ENCODE measurements around the gene TBC1D30.
"Not testable (repeated sequence)": the region's sequence is repeated elsewhere in the genome, so short reads cannot be mapped to it uniquely, and the experiment has no call there.

TBC1D30 gene

DNA sequence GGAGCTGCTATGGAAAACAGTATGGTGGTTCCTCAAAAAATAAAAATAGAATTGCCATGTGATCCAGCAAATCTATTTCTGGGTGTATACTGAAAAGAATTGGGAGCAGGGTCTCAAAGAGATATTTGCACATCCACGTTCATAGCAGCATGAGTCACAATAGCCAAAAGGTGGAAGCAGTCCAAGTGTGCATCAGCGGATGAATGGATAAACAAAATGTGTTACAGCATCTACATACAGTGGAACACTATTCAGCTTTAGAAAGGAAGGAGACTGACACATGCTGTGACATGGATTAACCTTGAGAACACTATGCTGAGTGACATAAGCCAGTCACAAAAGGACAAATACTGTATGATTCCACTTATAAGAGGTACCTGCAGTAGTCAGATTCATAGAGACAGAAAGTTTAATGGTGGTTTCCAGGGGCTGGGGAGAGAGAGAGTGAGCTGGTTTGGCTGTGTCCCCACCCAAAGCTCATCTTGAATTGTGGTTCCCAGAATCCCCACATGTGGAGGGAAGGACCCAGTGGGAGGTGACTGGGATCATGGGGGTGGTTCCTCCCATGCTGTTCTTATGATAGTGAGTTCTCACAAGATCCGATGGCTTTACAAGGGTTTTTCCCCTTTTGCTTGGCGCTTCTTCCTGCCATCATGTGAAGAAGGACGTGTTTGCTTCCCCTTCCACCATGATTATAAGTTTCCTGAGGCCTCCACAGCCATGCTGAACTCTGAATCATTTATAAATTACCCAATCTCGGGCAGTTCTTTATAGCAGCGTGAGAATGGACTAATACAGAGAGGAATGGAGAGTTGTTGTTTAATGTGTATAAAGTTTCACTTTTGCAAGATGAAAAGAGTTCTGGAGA is 17.6 kb upstream of the TBC1D30 start:
- DNase-seq: no peak

DNA sequence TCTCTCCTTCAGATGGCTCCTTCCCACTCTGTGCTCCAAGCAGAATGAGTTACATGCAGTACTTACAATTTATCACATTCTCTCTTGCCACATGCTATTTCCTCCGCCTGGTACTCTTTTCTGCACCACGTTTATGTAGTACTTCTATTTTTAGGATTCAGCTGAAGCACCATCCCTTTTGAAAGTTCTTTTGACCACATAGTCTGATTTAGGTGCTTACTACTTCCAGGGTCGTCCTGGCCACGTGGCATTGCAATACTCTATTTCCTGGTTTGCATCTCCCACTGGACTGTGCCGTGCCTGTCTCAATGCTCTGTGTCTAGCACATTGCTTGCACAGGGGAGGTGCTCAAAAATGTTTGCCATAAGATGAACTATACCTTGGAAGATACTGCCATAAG is 16.3 kb upstream of the TBC1D30 start:
- no peak for DNase-seq

DNA sequence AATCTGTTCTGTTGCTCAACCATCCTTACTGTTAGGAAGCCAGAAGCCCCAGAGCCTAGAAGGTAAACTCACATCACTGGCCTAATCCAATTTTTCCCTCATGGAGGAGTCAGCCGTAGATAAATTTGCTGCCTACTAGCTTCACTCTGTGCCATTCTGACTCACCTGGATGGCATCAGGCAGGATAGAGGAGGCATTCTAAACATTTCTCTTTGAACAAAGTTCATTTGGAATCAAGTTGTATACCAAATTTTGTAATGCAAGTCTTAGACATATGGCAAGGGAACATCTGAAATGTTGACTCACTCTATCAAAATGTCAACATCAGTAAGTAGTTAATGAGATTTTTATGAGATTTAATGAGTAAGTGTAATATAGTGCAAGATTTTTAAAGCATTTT is 13.6 kb upstream of the TBC1D30 start:
- DNase-seq: no peak

DNA sequence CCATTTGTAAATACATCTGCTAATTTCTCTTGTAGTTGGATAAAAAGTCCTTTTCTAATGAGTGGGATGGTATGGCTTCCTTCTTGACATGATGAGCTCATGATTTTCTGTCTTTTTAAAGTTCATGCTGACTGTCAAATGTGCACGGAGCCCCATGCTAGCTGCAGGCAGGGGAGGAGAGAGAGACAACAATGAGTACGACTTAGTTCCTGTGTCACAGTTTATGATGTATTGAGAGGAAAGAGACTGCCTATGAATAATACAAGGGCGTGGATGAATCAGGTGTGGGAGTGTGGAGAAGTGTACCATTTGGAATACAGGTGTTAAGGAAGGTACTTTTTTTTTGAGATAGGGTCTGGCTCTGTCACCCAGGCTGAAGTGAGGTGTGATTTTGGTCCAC is 10.7 kb upstream of the TBC1D30 start:
- DNase-seq: no peak

DNA sequence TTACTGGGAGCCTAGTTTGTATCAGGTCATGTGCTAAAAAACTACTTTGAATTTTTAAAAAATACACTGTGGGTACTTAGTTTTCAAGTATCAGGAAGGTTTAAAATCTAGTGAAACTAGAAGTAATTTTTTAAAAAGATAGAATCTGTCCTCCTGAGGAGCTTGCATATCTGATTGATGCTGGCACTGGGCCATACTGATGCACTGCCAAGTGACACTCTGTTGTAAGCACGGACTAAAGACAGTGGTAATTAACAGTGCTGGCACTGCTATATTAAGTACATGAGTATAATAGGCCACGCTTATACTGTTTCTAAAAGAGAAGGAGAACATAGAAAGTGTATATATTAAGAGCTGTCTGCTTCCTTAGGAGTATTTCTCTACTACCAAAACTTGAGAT is 10.0 kb upstream of the TBC1D30 start:
- peak; percentile 15 for DNase-seq

DNA sequence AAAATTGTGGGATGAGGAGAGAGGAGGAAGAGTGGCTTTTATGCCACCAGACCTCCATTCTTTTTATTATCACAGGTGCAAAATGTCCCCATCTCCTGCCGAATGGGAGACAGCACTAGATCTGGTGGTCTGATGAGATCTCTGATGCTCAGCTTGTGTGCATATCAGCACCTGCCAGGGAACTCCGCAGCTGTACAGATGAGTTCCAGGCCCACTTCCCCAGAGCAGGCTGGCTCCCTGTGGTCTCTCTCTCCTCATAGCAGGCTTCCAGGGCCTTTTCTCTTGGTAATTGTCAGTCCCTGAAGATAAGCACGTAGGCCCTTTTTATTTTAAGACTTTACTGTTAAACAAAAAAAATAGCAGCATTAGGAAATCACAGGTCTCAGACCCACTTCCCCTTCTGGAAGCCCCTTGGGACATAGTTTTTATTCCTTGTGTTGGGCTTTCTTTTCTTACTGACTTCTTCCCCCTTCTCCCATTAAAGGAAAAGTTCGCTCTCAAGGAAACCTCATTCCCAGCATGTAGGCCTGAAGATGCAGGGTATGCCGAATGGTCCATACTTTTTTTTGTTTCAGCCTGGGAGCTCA is 4.5 kb upstream of the TBC1D30 start:
- no peak for DNase-seq

DNA sequence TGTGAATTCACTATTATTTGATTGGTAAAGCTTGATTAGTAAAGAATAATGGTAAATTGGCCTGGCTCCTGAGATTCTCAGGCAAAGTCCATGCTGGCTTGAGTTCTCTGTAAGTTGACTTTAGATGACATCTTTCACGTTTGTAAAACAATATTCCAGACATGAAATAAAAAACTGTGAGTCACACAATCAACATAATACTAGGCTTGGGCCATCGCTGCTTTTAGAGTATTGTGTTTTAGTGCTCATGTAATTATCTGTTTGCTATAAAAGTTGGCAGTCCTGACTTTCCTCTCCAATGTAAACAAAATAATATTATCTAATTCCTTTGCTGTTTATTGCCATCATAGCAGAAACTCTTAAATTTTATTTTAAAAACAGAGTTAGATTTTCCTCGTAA is 3.9 kb upstream of the TBC1D30 start:
- no peak for DNase-seq

- DNase-seq: no peak
Observed at GRCh38 chr12:64821116-64821630, 3.3 kb upstream of the TBC1D30 start.

GRCh38 chr12:64824130-64824499 is 332 bp upstream of the TBC1D30 start:
- no peak for DNase-seq

GRCh38 chr12:64825143-64826021 is 935 bp downstream of the TBC1D30 start:
- peak; percentile 42 for DNase-seq

- peak; percentile 57 for DNase-seq
Observed at GRCh38 chr12:64826234-64826633, 1.8 kb downstream of the TBC1D30 start.

DNA sequence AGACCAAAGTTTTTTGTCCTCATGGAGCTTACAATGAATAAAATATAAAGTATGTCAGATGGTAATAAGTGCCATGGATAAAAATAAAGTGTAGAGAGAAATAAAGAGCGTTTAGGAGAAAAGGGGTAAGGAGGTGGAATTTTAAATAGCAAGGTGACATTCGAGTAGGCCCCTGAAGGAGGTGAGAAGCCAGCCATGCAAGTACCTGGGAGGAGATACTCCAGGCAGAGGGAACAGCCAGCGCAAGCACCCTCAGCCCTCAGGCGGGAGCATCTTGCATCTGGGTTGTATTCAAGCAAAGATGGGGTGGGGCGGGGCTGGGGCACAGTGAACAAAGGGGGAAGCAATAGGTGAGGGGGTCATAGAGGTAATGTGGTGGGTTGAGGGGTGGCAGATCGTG is 4.3 kb downstream of the TBC1D30 start:
- DNase-seq: no peak

GRCh38 chr12:64833928-64834327 is 9.5 kb downstream of the TBC1D30 start:
- no peak for DNase-seq

DNA sequence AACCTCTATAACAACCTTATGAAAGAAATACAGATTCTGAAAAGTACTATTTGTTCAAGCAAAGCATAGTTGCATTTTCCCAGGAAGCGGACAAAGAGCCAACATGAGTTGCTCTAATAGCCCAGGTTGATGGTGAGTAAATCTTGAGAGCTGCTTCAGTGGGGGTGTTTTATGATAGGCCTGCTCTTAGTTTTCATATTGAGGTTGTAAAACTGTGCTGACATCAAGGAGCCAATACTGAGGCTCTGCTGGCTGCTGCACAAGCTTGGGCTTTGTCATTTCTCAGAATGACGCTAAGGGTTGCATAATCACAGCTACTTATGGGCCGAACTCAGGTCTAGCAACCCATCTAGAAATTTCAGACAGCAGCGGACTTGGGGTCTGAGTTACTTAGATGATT is 11.5 kb downstream of the TBC1D30 start:
- DNase-seq: no peak

GRCh38 chr12:64836856-64837255 is 12.4 kb downstream of the TBC1D30 start:
- no peak for DNase-seq

DNA sequence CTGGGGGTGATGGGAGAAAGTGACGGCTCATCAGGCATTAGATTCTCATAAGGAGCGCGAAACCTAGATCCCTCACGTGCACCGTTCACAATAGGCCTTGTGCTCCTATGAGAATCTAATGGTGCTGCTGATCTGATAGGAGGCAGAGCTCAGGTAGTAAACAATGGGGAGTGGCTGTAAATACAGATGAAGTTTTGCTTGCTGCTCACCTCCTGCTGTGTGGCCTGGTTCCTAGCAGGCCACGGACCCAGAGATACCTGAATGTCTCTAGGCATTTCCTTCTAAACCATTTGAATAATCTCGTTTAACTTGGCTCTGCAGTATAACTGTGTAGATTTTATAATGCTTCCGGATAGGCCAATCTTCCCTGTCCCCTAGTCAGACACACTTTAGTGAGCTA is 13.0 kb downstream of the TBC1D30 start:
- DNase-seq: no peak

DNA sequence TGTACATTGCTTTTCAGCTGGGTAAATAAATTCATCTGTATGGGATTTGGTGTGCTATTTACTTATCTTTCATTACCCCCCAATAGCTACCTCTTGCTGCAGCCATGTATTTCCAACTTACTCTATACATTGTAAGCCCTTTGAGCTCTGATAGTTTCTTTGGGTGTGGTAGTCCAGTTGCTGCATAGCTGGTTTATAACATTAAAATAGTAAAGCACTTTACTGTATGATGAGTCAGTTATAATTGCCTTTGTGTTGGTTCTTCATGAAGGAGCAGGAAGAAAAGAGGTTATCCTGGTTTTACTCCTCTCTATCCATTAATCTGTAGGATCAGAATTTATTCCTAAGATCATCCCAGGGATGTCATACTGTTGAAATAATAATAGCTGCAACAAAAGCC is 15.7 kb downstream of the TBC1D30 start:
- DNase-seq: no peak

DNA sequence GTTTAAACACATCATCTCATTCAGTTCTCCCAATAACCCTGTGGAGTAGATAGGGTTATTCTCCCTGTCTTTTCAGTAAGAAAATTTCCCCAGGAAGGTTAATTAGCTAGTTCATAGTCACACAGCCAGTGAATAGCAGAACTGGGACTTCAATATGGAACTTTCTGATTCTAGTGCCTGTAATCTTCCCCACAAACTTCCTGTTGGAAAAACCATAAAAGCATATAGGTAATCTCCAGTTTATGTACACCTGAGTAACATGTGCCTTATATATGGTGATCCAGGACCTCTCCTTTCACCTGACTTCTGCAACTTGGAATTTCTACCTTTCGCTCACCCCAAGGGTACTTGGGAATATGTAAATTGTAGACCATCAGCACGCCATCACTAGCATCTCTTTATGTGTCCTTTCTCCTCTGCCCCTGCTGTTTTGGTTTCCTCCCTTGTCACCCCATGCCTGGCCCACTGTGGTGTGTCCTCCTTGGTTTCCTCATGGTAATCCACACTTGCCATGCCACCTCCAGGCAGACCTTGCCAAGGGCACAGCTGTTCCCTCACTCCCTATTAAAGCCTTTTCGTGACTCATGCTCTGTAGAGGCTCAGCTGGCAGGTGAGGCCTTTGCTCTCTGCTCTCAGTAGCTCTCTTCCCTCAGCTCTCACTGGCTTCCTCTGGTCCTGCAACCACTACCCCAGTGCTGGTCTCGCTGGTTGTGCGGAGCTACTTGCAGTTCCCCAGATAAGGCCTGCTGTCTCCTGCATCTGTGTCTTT is 16.7 kb downstream of the TBC1D30 start:
- DNase-seq: no peak

GRCh38 chr12:64848409-64848808 is 24.0 kb downstream of the TBC1D30 start:
- not testable (repeated sequence) for DNase-seq

GRCh38 chr12:64858882-64859605 is 34.6 kb downstream of the TBC1D30 start:
- no peak for DNase-seq

DNA sequence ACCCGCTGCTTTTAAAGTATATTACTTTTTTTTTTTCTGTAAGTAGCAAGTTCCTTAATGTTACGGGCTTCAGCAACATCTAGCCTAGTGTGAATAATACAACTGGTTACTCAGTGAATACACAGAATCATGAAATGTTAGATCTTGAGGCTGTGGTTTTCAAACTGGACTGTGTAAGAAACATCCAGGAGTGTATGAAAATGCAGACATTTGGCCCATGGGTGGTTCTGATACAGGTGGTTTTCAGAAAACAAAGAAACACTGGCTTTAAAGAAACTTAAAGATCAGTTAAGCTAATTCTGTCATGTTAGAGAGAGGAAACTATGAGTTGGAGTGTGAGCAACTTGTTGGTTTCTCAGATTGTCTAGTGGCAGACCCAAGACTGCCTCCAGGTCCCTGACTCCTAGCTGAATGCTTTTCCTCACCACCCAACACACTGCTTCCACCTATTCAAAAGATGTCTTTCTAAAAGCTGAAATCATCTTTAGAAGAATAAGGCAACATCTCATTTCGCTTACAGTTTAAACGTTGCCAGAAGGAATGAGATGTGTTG is 36.1 kb downstream of the TBC1D30 start:
- DNase-seq: no peak

GRCh38 chr12:64864319-64864718 is 39.9 kb downstream of the TBC1D30 start:
- DNase-seq: peak; percentile 17

Data from NCI-H1092 (cell line).